WTC11 (cell line): ENCODE results near the gene PRAME.

Source experiments
- CBFB ChIP-seq: sonication (generic); formaldehyde crosslinking; IDR thresholded peaks from 2 replicates; pipeline ENCODE4 v1.8.1; 2022; ENCODE audit warnings: mild to moderate bottlenecking, low read depth, missing genetic modification reagents
- CREB1 ChIP-seq: sonication (generic); formaldehyde crosslinking; IDR thresholded peaks from 2 replicates; pipeline ENCODE4 v1.8.0; 2023; ENCODE audit warnings: mild to moderate bottlenecking, missing genetic modification reagents
- CTCF ChIP-seq: fragments of 200-600 bp; IDR thresholded peaks from 2 replicates; pipeline ENCODE4 v1.8.0; 2022; ENCODE audit warnings: antibody characterized with exemption
- ESRRA ChIP-seq: sonication (generic); formaldehyde crosslinking; IDR thresholded peaks from 2 replicates; pipeline ENCODE4 v1.8.1; 2022; ENCODE audit warnings: mild to moderate bottlenecking, missing genetic modification reagents, borderline replicate concordance
- ETV6 ChIP-seq: sonication (generic); formaldehyde crosslinking; IDR thresholded peaks from 2 replicates; pipeline ENCODE4 v1.8.1; 2022; ENCODE audit warnings: mild to moderate bottlenecking, missing genetic modification reagents
- GRHL2 ChIP-seq: fragments of 250-450 bp; sonication (Bioruptor Pico); IDR thresholded peaks from 2 replicates; pipeline ENCODE4 v1.8.0; 2022; ENCODE audit warnings: mild to moderate bottlenecking, moderate library complexity; ENCODE audit not compliant: insufficient replicate concordance, severe bottlenecking
- MAX ChIP-seq: sonication (generic); formaldehyde crosslinking; IDR thresholded peaks from 2 replicates; pipeline ENCODE4 v1.8.0; 2022; ENCODE audit warnings: mild to moderate bottlenecking, missing genetic modification reagents
- NFYB ChIP-seq: sonication (generic); formaldehyde crosslinking; conservative IDR thresholded peaks from 2 replicates; pipeline ENCODE4 v1.8.0; 2022; ENCODE audit warnings: low read depth, missing genetic modification reagents
- NR1H2 ChIP-seq: sonication (generic); formaldehyde crosslinking; IDR thresholded peaks from 2 replicates; pipeline ENCODE4 v1.9.0; 2021; ENCODE audit warnings: mild to moderate bottlenecking, moderate library complexity, missing genetic modification reagents
- SP1 ChIP-seq: sonication (generic); formaldehyde crosslinking; conservative IDR thresholded peaks from 2 replicates; pipeline ENCODE4 v1.8.1; 2022; ENCODE audit warnings: missing genetic modification reagents
- TCF7 ChIP-seq: sonication (generic); formaldehyde crosslinking; IDR thresholded peaks from 2 replicates; pipeline ENCODE4 v1.8.0; 2022; ENCODE audit warnings: mild to moderate bottlenecking, low read depth, missing genetic modification reagents, moderate library complexity
- TF ChIP-seq, protein P1 (sequence below): sonication (generic); formaldehyde crosslinking; IDR thresholded peaks from 2 replicates; pipeline ENCODE4 v1.8.1; 2023; ENCODE audit warnings: mild to moderate bottlenecking, missing genetic modification reagents
- TF ChIP-seq, protein P2 (sequence below): sonication (generic); formaldehyde crosslinking; IDR thresholded peaks from 2 replicates; pipeline ENCODE4 v1.8.1; 2022; ENCODE audit warnings: missing genetic modification reagents, borderline replicate concordance

DNA sequence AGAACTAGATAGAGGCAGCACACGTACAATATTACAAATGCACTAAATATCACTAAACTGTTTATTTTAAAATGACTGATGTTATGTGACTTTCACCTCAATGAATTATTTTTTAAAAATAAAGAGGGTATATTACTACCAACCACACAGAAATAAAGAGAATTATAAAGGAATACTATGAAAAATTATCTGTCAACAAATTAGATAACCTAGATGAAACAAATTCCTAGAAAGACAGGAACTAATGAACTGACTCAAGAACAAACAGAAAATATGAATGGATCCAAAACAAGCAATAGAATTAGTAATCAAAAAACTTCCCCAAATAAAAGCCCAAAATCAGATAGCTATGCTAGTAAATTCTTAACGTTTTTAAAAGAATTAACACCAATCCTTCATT is 60.8 kb downstream of the PRAME start:
- TF ChIP-seq NR1H2 (CRISPR knock-in tag) = no peak
- TF ChIP-seq CTCF = no peak
- no peak for TF ChIP-seq ESRRA (CRISPR knock-in tag)
- TF ChIP-seq NFYB (CRISPR knock-in tag) = no peak
- TF ChIP-seq CREB1 (CRISPR knock-in tag) = no peak
- no peak for TF ChIP-seq CBFB (CRISPR knock-in tag)
- TF ChIP-seq TCF7 (CRISPR knock-in tag) = no peak
- no peak for TF ChIP-seq SP1 (CRISPR knock-in tag)
- no peak for TF ChIP-seq GRHL2 (CRISPR knock-in tag)
- TF ChIP-seq MAX (CRISPR knock-in tag) = no peak
- TF ChIP-seq, protein P1, sequence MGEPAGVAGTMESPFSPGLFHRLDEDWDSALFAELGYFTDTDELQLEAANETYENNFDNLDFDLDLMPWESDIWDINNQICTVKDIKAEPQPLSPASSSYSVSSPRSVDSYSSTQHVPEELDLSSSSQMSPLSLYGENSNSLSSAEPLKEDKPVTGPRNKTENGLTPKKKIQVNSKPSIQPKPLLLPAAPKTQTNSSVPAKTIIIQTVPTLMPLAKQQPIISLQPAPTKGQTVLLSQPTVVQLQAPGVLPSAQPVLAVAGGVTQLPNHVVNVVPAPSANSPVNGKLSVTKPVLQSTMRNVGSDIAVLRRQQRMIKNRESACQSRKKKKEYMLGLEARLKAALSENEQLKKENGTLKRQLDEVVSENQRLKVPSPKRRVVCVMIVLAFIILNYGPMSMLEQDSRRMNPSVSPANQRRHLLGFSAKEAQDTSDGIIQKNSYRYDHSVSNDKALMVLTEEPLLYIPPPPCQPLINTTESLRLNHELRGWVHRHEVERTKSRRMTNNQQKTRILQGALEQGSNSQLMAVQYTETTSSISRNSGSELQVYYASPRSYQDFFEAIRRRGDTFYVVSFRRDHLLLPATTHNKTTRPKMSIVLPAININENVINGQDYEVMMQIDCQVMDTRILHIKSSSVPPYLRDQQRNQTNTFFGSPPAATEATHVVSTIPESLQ (CRISPR knock-in tag) = no peak
- TF ChIP-seq, protein P2, sequence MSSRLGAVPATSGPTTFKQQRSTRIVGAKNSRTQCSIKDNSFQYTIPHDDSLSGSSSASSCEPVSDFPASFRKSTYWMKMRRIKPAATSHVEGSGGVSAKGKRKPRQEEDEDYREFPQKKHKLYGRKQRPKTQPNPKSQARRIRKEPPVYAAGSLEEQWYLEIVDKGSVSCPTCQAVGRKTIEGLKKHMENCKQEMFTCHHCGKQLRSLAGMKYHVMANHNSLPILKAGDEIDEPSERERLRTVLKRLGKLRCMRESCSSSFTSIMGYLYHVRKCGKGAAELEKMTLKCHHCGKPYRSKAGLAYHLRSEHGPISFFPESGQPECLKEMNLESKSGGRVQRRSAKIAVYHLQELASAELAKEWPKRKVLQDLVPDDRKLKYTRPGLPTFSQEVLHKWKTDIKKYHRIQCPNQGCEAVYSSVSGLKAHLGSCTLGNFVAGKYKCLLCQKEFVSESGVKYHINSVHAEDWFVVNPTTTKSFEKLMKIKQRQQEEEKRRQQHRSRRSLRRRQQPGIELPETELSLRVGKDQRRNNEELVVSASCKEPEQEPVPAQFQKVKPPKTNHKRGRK = no peak
- TF ChIP-seq ETV6 = no peak
